OCI-LY1 (cell line): ENCODE data around the gene CREB3L2.

ENCODE experiments used
- EZH2 ChIP-seq: fragments of 200-600 bp; sonication (generic), shearing (Covaris generic); IDR thresholded peaks from 2 replicates; pipeline ENCODE4 v1.8.0; 2017; ENCODE audit warnings: borderline replicate concordance, mixed run types, mild to moderate bottlenecking, antibody characterized with exemption, low read length, moderate library complexity, mixed read lengths
- TF ChIP-seq, protein P1 (sequence below): fragments of 200-600 bp; sonication (generic), shearing (Covaris generic); IDR thresholded peaks from 2 replicates; pipeline ENCODE4 v1.5.1; 2017; ENCODE audit warnings: mild to moderate bottlenecking, antibody characterized with exemption, low read length, moderate library complexity, mixed read lengths

DNA sequence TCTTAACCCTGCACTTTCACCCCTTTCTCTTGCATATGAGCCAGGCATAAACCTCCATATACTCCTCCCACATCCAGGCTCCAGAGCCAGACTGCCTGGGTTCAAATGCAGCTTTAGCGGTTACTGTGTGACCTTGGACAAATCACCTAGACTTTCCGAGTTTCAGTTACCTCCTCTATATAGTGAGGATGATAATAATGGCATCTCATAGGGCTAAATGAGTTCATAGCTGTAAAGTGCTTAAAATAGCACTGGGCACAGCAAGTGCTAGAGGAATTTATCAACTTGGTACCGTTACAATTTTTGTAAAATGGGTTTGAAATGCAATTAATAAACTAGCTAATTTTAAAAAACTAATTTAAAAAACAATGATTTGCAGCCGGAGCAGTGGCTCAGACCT is 101.7 kb downstream of the CREB3L2 start:
- no peak for TF ChIP-seq EZH2
- TF ChIP-seq, protein P1, sequence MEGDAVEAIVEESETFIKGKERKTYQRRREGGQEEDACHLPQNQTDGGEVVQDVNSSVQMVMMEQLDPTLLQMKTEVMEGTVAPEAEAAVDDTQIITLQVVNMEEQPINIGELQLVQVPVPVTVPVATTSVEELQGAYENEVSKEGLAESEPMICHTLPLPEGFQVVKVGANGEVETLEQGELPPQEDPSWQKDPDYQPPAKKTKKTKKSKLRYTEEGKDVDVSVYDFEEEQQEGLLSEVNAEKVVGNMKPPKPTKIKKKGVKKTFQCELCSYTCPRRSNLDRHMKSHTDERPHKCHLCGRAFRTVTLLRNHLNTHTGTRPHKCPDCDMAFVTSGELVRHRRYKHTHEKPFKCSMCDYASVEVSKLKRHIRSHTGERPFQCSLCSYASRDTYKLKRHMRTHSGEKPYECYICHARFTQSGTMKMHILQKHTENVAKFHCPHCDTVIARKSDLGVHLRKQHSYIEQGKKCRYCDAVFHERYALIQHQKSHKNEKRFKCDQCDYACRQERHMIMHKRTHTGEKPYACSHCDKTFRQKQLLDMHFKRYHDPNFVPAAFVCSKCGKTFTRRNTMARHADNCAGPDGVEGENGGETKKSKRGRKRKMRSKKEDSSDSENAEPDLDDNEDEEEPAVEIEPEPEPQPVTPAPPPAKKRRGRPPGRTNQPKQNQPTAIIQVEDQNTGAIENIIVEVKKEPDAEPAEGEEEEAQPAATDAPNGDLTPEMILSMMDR: no peak
